HG03108 (cell line): ENCODE results near the gene OPN1SW.
A peak's percentile ranks its signal among the peaks of the same experiment; 100 is the strongest.

ENCODE experiments used
- ATAC-seq: cut with Tn5 transposase; IDR thresholded peaks from one replicate; pipeline ENCODE4 v1.9.1; 2021; ENCODE audit warnings: moderate library complexity; ENCODE audit not compliant: unreplicated experiment

Gene OPN1SW

DNA sequence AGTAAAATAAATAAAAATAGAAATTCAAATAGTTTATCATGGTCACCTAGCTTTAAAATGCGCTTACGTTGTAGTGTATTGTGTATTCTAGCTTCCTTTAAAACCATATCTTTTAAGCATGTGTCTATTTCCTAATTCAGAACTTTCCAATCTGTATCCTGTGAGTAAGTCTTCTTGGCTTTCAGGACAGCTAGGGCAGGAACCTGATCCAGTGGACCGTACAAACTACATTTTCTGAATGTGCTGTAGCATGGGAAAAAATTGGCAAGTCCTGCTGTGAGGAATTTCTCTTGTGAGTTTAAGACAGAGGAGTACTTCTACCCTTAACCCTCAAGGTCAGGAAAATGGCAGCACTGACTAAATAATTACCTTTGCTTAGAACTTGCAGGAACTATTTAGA is 12.1 kb downstream of the OPN1SW start:
- no peak for ATAC-seq

DNA sequence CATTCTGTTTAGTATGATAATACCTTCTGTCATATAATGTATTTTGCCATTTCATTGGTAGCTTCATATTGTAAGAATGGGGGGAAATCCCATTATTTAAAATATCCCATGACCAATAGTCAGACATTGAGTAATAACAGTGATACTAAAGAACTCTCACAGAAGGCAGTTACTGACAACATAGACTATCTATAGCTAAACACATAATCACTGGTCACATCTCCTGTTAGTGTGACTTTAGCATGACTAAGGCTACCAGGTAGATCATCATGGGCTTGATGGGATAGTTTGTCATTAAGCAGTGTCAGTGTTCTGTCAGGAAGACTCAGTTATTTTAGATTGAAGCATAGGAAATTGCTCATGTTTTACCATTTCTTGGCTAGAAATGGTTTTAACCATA is 16.4 kb downstream of the OPN1SW start:
- ATAC-seq: no peak

GRCh38 chr7:128758553-128758952 is 17.0 kb downstream of the OPN1SW start:
- no peak for ATAC-seq

DNA sequence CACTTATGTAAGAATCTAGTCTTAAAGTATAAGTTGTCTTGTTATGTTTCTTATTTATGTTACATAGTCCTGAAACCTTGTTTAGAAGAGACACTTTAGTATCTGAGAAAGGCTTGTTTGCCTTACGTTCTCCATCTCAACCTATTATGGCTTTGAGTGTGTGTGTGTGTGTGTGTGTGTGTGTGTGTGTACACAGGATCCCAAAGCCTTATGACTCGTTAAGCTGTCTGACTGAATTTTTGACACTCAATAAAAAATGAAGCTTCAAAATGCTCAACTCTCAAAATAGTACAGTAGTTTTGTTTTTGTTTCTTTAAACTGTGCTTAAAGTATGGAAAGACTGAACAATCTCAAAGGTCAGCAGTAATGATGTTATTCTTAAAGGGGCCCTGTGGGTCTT is 18.4 kb downstream of the OPN1SW start:
- no peak for ATAC-seq

DNA sequence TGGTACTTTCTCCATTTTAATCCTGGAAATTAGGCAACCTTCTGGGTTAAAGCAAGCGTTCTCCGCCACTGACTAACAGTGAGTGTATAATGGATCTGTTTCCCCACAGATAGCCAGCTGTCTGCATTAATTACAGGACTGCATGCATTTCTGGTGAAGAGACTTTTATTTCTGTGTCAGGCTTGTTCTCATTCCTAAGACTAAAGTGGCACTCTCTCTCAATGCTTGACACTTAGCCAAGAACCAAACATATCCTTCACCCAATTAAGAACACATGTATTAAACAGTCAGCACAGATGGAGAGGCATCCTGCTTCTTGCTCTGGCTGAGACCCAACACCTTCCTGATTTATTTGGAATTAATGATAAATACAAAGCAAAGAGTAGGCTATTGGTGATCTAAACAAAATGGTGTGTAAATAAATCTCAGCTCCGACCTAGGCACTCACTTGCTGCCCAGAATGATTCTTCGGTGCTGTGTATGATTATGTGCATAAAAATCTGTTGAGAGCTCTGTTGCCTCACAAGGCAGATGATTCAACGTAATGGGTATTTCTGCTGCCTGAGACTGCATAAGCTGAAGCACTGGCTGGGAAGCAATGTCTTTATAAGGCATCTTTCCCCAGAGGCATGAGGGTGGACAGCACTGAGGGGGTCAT is 19.6 kb downstream of the OPN1SW start:
- ATAC-seq: no peak

GRCh38 chr7:128755075-128755818 is 20.3 kb downstream of the OPN1SW start:
- ATAC-seq: no peak

DNA sequence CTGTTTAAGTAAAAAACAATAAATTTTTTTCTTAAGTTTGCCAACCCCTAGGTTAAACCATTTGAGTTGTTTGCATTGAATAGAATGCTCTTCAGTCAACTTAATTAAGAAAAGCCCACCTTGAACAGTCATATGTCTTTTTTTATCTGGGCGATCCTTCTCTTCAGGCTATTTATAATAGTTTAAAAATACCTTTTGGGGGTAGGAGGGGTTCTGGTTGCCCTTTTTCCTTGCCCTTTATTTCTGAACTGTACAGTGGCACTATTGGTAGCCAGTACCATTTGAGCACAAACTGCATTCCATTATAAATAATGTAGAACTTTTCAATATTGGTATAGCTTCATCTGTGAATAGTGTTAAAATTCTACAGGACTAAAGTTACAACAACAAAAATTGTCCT is 23.3 kb downstream of the OPN1SW start:
- ATAC-seq: no peak

GRCh38 chr7:128747327-128748079 is 28.1 kb downstream of the OPN1SW start:
- ATAC-seq: no peak

- no peak for ATAC-seq
These were observed 29.9 kb downstream of the OPN1SW start for GRCh38 chr7:128745706-128746105.

DNA sequence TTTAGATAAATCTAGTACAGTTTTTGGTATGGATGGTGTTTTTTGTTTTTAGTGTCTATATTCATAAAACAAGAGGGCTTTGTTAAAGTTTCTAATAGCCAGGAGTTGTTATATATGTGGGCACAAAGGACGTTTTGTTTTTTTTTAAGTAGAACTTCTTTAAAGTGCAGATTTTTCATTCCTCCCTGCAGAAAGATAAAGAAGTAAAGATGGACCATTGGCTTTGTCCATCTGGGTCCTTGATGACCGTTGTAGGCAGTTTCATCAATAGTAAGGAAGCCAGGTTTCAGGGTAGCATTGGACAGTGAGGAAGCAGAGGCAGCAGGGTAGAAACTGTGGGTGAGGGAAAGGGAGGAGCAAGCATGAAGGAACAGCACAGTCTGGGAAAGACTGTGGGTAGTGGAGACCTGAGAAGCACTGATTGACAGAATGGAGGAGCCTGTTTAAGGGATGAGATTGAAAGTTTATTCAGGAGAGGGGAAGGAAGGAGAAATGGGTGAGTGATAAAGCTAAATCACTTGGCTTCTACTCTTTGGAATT is 31.2 kb downstream of the OPN1SW start:
- ATAC-seq: no peak

DNA sequence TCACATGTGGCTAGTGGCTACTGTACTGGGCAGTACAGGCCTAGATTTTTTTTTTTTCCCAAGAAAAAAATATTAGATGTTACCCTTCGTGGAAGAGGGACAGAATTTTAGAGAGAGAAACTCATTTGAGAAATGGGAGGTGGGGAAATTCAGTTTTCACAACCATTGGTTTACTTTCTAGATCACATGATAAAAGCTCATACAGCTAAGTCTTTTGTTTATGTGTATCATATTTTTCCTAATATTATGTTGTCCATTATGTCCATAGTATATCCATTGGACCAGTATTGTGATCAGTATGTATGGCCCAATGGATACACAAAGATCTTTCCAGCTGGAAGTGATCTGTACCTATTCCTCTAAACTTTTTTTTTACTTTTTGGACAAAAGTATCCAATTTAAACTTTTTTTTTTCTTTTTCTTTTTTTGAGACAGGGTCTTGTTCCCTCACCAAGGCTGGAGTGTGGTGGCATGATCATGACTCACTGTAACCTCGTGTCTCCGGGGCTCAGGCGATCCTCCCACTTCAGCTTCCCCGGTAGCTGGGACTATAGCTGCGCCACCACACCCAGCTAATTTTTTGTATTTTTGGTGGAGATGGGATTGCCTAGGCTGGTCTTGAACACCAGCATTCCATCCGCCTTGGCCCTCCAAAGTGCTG is 32.4 kb downstream of the OPN1SW start:
- no peak for ATAC-seq

DNA sequence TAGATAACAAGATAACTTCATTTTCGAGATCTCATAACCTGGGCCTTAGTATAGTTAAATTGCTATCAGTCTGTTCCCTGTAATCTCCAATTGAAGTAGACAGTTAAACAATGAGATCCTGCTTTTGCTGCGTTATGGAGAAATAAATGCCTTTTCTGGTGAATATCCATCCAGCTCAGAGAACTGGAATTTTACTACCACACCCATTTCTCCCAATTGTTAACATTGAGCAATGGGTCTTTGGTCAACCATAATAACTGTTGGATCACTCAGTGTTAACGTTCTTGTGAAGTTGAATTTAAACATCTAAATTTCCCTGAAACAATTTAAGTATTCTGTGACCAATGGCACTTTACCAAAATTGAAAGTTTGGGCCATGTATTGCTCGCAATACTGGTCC is 33.4 kb downstream of the OPN1SW start:
- no peak for ATAC-seq

DNA sequence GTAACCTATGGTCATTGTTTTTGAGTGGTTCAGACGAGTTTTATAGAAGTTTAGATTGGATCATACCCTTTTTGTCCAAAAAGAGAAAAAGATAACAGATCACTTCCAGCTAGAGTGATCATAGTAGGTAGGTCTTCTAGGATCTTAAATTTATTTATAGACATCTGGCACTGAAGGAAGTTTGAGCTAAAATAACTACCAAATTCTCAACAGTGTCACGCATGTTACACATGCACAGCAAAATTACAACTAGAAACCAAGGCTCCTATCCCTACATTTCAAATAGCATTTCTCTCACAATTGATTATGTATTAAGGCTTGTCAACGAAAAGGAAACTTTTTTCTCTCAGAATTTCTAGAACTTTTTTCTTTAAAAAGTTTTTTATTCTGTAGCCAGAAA is 34.1 kb downstream of the OPN1SW start:
- ATAC-seq: no peak

GRCh38 chr7:128740996-128741395 is 34.6 kb downstream of the OPN1SW start:
- no peak for ATAC-seq

DNA sequence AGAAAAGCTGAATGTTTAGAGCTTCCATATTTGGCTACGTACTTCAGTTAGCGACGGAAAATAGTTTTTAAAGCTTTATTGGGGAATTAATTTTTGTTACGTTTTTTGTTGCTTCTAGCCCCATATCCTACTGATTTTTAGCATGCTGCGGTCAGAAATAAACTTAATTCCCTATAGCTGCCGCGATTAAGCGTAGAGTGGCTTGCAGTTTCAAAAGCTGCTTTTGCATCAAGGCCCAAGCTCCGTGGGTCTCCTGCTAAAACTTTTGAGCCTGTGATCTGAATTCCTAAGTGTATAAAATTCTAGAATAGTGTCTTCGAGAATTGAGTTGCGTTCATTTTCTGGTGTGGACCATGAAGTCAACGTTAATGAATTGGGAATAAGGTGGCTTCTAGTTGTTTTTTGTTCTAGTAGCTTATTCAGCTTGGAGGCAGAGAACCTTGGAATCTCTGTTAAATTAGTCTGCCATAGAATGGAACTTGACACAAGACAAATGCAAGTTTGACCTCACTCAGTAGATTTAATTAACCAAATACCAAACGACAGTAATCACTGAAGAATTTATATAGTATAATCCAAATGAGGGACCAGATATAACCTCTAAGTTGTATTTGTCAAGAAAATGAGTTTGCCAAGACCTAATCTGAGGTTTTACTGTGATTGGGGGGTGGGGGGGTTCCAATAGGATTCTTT is 35.5 kb downstream of the OPN1SW start:
- ATAC-seq: no peak

DNA sequence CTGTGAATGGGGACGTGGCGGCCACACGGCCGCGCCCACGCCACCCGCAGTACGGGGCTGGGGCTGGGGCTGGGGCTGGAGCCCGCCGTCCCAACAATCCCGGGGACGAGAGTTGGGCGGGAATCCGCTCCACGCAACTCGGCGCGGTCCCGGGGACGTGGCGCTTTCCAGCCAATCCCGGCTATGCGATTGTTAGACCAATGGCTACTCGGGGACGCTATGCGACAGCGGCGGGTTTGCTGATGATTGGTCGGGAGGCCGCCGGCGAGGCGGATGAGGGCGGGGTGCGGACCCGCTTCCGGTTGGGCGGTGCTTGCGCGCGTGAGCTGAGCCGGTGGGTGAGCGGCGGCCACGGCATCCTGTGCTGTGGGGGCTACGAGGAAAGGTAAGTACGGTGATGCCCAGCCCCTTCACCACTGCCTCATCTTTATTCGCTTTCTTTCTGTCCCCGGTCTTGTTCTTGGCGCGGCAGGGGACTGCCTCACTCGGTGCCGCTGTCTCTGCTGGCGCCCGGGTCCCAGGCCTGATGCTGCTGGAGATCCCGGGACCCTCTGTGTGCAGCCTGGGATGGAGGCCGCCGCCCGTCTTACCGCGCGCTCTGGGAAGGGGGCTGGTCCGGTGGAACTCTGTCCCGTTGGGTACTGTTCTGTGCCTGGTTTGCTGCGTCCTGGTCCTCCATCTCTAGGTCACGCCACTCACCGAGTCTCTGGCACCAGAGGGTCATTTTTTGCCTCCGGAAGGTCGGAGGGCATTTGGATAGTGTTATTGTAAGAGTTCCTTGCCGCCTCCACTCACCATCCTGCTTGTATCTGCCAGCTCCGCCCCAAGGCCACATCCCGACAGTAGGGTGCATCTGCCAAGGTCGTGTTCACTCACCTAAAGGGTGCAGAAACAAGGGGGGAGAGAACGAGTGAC is 36.3 kb downstream of the OPN1SW start, which contains the start of gene CALU:
TSS of gene CALU (plus strand) at position 312 of the 915 bp plus-strand sequence. CDS start 9,225 bp downstream, outside the sequence.
- ATAC-seq: peak; percentile 99

DNA sequence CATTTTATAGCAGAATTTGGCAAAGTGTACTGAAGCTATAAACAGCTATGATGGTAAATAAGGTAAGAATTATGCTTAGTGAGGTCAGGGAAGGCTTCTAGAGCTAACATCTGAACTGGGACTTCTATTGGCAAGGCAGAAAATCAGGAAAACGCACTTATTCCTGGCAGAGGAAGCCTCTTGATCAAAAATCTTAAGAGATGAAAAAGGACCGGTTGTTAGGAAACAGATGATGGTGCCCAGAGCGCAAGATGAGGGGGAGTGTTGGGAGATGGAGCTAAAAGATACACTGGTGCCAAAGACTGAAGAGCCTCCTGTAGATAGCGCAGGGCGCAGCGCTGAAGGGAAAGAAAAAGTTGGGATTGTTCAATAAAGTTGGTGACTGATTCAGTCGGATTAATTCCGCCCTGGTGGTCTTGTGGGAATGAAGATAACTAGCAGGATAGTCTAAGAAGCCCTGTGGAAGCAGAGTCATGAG is 37.0 kb downstream of the OPN1SW start:
- no peak for ATAC-seq

- ATAC-seq: no peak
These were observed 37.7 kb downstream of the OPN1SW start for GRCh38 chr7:128737867-128738385.

- no peak for ATAC-seq
These were observed 38.2 kb downstream of the OPN1SW start for GRCh38 chr7:128737441-128737840.
